ENCODE measurements around the gene DCTD. TPM values are rescaled to one million over a fixed set of nuclear protein-coding genes. Genes with fewer than 3 reads are reported as not detected.
"Not testable (repeated sequence)": the region's sequence is repeated elsewhere in the genome, so short reads cannot be mapped to it uniquely, and the experiment has no call there.

The DCTD gene
- total and polyA plus RNA-seq, 2 experiments from 2014 or later = 39.3 to 40.3 TPM

- H3K4me2 ChIP-seq = no peak overlapping the region
- H3K9me3 Mint-ChIP-seq = no peaks in the 10 kb centered on the region
- H3K79me2 ChIP-seq (replicated peaks; ENCODE audit: insufficient read depth) = no peaks in the 10 kb centered on the region
- H2AFZ ChIP-seq = no peak overlapping the region
- no peak overlapping the region for H3K4me3 ChIP-seq
- no peaks in the 10 kb centered on the region for H3F3A ChIP-seq (replicated peaks; ENCODE audit: low read depth)
- no peak overlapping the region for H3K4me3 Mint-ChIP-seq
- H3K9me2 ChIP-seq (ENCODE audit: insufficient read depth) = no peaks in the 10 kb centered on the region
- ATAC-seq (no peak), DNase-seq (ENCODE audit: low spot score) (no peak)
- H3K36me3 Mint-ChIP-seq (ENCODE audit: low read depth) = peaks cover 19% of the 10 kb centered on the region
- H3K36me3 ChIP-seq (ENCODE audit: insufficient read depth) = 0 out of 2 replicates have a peak, but pooled peaks cover 3% of the 10 kb centered on the region
- H3K4me1 Mint-ChIP-seq = peaks cover 9% of the 10 kb centered on the region
- TF ChIP-seq JUNB (IDR thresholded peaks at IDR 0.05; ENCODE audit: unreplicated experiment) = no peak
- no peak overlapping the region for H3K27ac ChIP-seq (ENCODE audit: low read depth)
- no peaks in the 10 kb centered on the region for H3K27me3 ChIP-seq (ENCODE audit: insufficient read depth)
- peaks cover 12% of the 10 kb centered on the region for H3K27me3 Mint-ChIP-seq (ENCODE audit: insufficient read depth, low read depth, poor library complexity)
- no peak overlapping the region for H3K27ac Mint-ChIP-seq
- no peaks in the 10 kb centered on the region for H3K4me1 ChIP-seq (ENCODE audit: insufficient read depth)
- peaks cover 7% of the 10 kb centered on the region for H4K20me1 ChIP-seq (replicated peaks; ENCODE audit: insufficient read depth)
These were observed 15.8 kb downstream of the DCTD start for GRCh38 chr4:182901337-182901736.

DNA sequence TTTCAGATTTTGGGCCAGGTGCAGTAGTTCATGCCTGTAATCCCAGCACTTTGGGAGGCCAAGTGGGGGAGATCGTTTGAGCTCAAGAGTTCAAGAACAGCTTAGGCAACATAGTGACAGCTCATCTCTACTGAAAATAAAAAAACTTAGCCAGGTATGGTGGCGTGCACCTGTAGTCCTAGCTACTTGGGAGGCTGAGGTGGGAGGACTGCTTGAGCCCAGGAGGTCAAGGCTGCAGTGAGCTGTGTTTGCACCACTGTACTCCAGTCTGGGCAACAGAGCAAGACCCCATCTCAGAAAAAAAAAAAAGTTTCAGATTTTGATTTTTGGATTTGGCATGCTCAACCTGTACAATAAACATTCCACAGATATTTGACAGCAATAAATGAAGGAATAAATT, 17.2 kb downstream of the DCTD start:
- H3K27me3 Mint-ChIP-seq (ENCODE audit: insufficient read depth, low read depth, poor library complexity) = peaks cover 11% of the 10 kb centered on the region
- not testable (repeated sequence) for DNase-seq (ENCODE audit: low spot score); H3K4me1 Mint-ChIP-seq; H4K20me1 ChIP-seq (replicated peaks; ENCODE audit: insufficient read depth); ATAC-seq; H3K79me2 ChIP-seq (replicated peaks; ENCODE audit: insufficient read depth); H3F3A ChIP-seq (replicated peaks; ENCODE audit: low read depth); H3K9me2 ChIP-seq (ENCODE audit: insufficient read depth); H3K4me3 ChIP-seq; H3K27me3 ChIP-seq (ENCODE audit: insufficient read depth); H3K27ac Mint-ChIP-seq; H3K9me3 Mint-ChIP-seq; H2AFZ ChIP-seq; H3K36me3 ChIP-seq (ENCODE audit: insufficient read depth); H3K27ac ChIP-seq (ENCODE audit: low read depth); H3K4me1 ChIP-seq (ENCODE audit: insufficient read depth); H3K4me3 Mint-ChIP-seq; H3K4me2 ChIP-seq
- peaks cover 14% of the 10 kb centered on the region for H3K36me3 Mint-ChIP-seq (ENCODE audit: low read depth)

GRCh38 chr4:182898479-182898799, 18.7 kb downstream of the DCTD start:
- peaks cover 3% of the 10 kb centered on the region; the same call in 1 of the 2 replicates for H3K36me3 ChIP-seq (ENCODE audit: insufficient read depth)
- H3K27ac ChIP-seq (ENCODE audit: low read depth) = peak overlapping the region; percentile 63
- TF ChIP-seq ZNF331 (CRISPR knock-in tag; IDR thresholded peaks at IDR 0.05; ENCODE audit: low read depth) (no peak), STAT1 (IDR thresholded peaks at IDR 0.05; ENCODE audit: unreplicated experiment) (no peak), EZH2 (IDR thresholded peaks at IDR 0.05; ENCODE audit: low read depth, unreplicated experiment) (no peak), CREB1 (CRISPR knock-in tag; IDR thresholded peaks at IDR 0.05; ENCODE audit: low read depth) (no peak), ZNF114 (CRISPR knock-in tag; IDR thresholded peaks at IDR 0.05) (no peak)
- H3K79me2 ChIP-seq (replicated peaks; ENCODE audit: insufficient read depth) = no peaks in the 10 kb centered on the region
- Mint-ChIP-seq H3K4me1 (peaks cover 4% of the 10 kb centered on the region; the same call in 1 of the 3 replicates), H3K9me3 (no peaks in the 10 kb centered on the region), H3K27ac (no peak overlapping the region), H3K36me3 (ENCODE audit: low read depth) (peaks cover 19% of the 10 kb centered on the region; the same call in 2 of the 3 replicates), H3K4me3 (no peak overlapping the region), H3K27me3 (ENCODE audit: insufficient read depth, low read depth, poor library complexity) (peaks cover 5% of the 10 kb centered on the region)
- no peaks in the 10 kb centered on the region for H3K27me3 ChIP-seq (ENCODE audit: insufficient read depth)
- H3K4me1 ChIP-seq (ENCODE audit: insufficient read depth) = no peaks in the 10 kb centered on the region
- DNase-seq (ENCODE audit: low spot score) (no peak), ATAC-seq (no peak)
- H3K9me2 ChIP-seq (ENCODE audit: insufficient read depth) = no peaks in the 10 kb centered on the region
- H3F3A ChIP-seq (replicated peaks; ENCODE audit: low read depth) = no peaks in the 10 kb centered on the region
- no peak overlapping the region for H3K4me3 ChIP-seq
- H3K4me2 ChIP-seq = no peak overlapping the region
- H2AFZ ChIP-seq = no peak overlapping the region
- peaks cover 7% of the 10 kb centered on the region for H4K20me1 ChIP-seq (replicated peaks; ENCODE audit: insufficient read depth)
